Middle frontal gyrus (tissue), 1 donor: ENCODE data around the gene COL15A1.
A peak's percentile ranks its signal among the peaks of the same experiment; 100 is the strongest.

Experiments
- DNase-seq: peaks from one replicate; pipeline ENCODE4 v3.0.0-alpha.2; 2015; ENCODE audit warnings: low spot score; ENCODE audit errors: extremely low spot score

Gene COL15A1

DNA sequence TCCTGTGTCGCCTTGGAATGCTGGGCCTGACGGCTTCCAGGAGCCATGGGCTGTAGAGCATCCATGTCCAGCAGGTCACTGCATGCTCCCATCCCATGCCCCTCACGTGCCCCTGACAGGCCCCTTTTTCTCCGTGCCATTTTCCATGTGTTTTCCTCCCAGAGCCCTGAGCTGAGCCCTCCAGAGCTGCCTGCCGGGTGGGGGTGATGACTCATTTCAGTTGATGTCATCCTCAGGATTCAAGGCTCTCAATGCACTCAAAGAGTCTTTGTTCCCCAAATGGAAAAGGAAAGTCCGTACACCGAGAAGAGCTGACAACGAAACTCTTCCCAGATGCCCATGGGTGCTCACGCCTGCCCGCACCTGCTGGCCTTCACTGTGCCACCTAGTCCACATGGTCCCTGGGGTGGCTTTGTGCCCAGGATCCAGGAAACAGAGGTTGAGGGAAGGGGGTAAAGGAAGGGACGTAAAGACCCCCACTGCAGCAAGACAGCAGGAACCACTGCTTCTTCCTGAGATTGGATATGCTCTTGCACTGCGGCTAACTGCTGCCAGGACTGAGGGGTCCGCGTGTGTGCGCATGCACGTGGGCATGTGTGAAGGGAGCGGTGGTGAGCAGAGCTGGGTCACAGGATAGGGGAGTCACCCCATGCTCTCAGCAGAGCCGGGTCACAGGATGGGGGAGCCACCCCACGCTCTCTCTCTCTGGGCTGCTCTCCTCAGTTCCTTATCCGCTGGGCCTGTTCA lies 27.6 kb downstream of the COL15A1 start:
- no peak for DNase-seq

DNA sequence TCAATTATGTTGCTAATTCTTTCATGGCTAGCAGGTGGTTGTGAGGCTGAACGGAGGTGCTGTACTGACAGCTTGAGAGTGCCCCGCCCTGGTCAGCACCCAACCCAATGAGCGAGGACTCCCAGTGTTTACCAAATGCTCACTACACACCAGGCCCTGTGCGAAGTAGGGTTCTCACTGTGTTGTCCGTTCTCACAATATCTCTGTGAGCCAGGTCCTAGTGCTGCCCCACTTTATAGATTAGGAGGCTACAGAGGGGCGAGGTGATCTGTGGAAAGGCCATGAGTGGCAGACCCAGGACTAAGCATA lies 28.2 kb downstream of the COL15A1 start:
- no peak for DNase-seq

DNA sequence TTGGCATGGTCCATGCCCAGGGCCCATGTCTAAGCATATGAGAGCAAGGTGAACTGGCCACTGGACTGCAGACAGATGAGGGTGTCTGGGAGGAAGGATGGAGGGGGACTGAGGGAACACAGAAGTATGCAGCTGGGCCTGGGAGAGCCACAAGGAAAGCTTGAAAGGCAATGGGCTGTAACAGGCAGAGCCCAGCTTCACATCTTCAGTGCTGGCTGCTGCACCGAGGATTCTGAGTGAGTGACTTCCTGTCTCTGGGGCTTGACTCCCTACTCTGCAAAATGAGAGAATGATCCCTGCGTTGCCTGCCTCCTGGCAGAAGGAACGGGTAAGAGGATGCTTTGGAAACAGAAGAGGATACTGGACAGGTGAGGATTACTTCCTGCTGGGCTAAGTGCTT lies 29.0 kb downstream of the COL15A1 start:
- DNase-seq: no peak

DNA sequence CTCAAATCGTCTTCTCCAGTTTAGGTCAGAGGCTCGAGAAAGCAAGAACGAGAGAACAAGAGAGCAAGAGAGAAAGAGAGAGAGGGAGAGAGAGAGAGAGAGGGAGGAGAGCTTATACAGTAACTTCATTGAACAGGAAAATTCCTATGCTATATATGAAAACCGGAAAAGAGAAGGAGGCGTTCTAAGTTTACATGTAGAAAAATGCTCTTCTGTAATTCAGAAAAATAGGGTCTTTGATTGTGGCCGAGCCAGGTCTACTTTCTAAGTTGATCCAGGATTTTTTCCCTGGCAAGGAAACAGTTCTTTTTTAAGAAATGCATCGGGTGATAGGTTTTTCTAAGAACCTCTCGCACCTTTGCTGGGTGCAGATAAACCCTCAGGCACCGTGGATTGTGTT lies 29.5 kb downstream of the COL15A1 start:
- no peak for DNase-seq

DNA sequence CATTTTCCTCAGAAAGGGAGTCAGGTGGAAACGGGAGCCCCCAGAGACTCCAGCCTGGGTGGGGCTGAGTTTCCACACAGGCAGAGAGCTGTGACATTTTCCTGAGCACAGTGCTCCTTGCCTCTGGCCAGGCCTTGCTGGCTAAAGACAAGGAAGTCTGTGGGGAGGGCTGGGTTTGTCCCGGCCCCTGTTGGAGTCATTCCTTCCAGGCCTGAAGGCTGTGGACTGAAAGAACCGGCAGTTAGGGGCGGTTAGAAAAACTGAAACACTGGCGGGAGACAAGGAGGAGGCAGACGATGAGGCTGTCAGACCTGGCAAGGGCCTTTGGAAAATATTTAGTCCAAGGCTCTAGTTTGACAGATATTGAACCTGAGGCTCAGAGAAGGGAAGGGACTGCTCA lies 29.9 kb downstream of the COL15A1 start:
- DNase-seq: no peak

DNA sequence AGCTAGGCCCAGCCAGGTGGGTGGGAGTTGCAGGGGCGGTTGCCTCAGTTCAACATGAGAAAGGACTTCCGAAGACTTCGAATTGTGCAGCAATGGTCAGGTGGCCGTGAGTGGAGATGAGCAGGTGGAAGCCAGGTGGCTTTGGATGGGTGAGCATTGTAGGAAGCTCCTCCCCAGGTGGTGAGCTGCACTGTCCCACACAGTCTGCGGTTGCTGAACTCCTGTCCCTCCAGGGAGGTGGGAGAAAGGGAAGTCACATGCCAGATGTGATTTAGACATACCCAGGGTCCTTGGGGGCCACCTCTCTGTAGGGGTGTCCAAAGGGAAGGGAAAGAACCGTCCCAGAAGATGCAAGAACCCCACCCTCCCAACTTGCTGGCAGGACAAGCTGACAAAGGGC lies 30.4 kb downstream of the COL15A1 start:
- no peak for DNase-seq

DNA sequence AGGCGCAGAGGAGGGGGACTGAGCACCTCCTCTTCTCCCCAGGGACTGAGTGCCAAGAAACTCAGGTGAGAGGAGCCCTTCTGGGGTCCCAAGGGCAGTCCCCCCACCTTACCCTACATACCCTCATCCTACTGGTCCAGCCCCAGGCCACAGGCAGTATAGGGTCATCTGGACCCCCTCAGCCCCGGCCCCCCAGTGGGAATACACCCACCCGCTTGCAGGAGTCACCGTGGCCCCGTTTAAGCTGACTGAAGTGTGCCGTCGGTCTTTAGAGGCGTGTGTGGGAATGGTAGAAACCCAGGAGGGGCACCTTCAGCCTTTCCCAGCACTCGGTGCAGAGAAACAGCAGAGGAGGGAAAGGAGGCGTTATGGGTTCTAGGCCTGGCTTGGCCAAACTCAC lies 30.8 kb downstream of the COL15A1 start:
- DNase-seq: no peak

DNA sequence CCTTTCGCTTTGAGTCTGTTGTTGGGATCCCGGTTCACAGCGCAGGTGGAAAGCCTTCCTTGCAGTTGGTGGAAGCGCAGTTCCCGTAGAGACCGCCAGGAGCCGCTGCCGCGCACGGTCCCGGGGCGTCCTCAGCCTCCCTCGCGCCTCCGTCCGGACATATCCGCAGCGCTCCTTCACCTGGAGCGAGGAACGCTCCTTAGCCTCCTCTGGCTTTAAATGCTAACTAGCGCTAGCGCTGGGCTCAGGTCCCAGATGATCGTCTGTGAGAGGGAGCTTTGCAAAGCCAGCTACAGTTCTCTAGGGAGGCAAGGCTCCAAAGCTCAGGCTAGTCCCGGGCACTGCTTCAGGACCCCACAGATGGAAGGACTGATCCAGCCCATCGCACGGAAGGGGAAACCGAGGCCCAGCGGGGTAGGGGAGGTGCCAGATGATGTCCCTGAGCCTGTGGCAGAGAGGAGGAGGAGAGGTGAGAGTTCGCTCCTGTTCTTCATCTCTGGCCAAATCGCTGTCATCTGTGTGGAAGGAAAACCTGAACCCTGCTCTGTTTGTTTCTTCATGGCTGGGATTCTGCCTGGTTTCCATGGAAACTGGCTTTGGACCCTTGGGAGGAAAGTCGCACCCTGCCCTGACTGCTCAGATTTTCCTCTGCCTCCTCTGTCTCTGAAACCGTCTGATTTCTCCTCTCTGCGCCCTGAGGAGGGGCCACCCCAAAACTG lies 31.4 kb downstream of the COL15A1 start:
- DNase-seq: peak; percentile 43

DNA sequence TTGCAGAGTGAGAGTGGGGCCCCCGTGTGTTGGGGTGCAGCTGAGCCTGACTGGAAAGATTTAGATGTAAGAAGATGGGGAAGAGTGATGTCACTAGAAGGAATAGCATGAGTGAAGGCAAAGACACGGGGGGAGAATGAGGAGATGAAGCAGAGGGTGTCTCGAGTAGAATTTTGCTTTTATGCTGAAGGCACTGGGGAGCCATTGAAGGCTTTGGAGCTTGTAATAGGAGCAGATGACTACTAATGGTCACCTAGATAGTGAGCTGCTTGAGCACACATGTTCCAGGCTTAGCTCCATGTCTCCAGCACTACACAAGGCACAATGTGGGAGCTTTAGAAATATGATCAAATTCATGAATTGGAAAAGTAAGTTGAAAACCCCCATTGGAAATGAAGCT lies 32.1 kb downstream of the COL15A1 start:
- no peak for DNase-seq

DNA sequence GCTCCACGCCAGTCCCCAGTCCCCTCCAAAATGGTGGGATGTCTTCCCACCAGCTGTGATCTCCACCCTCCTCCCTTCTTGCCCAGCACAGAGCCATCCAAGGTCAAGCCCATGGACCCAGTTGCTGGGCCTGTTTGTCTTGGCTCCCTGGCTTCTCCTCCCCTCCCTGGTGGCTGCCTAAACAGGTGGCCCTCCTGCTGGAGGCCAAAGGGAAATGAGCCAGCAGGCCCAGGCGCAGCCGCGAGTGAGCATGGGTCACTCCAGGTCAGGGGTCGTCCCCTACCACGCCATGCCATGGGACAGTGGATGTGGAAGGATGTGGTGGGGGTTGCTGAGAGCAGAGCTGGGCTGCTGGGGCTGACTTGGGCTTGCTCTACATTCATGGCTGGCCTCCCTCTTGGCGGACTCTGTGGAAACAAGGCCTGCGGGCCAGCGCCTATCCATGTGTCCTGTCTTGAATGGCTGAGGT lies 33.6 kb downstream of the COL15A1 start:
- no peak for DNase-seq

DNA sequence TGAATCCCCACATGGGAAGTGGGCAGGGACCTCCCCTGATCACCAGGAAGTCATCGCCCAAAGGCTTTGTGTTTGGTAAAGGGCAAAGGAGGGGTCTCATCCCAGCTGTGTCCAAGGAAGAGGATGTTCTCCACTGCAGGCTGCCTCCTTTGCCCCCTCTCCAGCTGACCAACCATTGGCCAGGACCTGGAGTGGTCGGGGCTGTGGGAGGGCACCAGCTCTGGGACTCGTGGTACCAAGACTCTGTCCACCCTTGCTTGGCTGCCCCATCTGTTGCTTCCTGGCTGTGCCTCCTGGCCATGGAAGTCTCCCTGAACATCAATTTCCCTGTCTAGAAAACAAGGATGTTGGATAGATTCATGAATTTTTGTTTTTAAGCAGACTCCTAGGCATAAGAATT lies 34.1 kb downstream of the COL15A1 start:
- DNase-seq: no peak

DNA sequence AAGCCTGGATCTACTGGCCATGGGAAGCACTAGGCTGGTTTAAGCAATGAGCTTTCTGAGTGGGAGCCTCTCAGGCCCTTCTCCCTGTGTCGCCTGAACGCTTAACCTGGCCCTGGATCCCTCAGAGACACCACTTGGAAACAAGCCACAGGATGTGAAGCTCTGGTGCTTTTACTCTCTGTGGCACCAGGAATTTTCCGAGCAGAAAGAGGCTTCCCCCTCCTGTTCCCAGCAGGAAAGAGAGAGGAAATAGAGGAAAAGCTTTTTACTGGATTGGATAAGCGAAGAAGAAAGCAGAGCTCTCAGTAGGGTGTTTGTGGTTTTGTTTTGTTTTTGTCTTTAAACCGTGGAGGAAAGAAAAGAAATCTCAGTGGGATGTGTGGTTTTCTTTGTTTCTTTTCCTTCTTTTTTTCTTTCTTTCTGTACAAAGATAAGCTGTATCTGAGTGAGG lies 34.5 kb downstream of the COL15A1 start:
- DNase-seq: no peak

DNA sequence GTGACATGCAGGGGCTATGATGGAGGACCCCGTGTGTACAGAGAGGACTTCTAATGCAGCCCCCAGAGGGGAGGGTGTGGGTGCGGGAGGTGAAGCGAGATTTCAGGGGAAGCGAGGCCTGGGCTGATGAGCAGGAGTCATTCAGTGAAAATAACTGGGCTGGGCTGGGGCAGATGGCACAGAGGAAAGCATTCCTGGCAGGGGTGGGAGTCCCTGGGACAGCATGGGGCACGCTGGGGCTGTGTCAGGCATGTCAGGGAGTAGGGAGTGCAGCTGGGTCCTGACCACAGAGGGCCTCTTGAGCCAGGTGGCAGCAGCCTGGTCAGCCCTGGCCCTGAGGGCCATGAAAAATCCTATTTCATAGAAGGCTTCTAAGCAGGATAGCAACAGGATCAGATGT lies 36.6 kb downstream of the COL15A1 start:
- no peak for DNase-seq

DNA sequence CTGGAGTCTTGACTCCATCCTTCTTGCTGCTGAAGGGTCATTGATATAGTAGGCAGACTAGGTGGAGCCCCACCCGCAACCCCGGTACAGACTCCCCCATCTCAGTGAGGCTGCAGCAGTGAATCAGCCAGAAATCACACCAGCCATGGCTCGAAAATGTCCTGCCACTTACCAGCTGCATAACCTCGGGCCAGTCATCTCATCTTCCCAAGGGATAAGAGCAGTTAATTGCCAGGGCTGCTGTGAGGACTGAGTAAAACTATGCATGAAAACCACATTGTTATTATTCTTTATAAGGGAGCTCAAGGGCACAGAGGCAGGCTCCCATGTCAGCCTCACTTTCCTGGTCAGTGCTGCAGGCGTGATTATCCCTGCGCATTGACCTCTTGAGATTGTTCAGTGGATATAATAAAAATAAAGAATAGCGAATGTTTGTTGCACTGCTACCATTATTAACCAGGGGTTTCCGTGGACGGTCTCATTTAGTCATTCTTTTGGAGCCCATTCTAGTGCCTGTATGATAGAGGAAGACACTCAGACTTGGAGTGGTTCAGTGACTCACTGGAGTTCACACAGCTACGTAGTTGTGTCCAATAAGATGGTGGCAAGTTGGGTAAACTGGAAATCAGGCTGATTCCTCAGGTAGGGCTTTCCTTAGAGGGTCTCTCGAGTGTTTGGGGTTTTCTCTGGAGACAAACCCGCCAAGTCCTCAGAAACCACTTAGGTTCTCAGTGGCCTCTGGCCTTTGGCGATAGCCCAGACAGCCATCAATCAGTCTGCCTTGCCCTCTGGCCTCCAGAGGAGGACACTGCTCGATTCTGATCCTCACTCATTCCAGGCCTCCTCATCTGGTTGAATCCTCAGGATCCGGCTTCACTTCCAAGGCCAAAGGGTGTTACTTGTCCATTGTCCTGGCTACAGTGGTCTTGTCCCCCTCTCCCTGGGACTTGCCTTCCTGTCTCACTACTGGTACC lies 39.9 kb downstream of the COL15A1 start:
- DNase-seq: no peak

DNA sequence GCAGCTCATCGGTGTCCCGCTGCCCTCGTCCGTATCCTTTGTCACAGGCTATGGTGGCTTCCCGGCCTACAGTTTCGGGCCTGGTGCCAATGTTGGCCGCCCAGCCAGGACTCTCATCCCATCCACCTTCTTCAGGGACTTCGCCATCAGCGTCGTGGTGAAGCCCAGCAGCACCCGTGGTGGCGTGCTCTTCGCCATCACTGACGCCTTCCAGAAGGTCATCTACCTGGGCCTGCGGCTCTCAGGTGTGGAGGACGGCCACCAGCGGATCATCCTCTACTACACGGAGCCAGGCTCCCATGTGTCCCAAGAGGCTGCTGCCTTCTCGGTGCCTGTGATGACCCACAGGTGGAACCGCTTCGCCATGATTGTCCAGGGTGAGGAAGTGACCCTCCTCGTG lies 41.9 kb downstream of the COL15A1 start:
- DNase-seq: no peak

DNA sequence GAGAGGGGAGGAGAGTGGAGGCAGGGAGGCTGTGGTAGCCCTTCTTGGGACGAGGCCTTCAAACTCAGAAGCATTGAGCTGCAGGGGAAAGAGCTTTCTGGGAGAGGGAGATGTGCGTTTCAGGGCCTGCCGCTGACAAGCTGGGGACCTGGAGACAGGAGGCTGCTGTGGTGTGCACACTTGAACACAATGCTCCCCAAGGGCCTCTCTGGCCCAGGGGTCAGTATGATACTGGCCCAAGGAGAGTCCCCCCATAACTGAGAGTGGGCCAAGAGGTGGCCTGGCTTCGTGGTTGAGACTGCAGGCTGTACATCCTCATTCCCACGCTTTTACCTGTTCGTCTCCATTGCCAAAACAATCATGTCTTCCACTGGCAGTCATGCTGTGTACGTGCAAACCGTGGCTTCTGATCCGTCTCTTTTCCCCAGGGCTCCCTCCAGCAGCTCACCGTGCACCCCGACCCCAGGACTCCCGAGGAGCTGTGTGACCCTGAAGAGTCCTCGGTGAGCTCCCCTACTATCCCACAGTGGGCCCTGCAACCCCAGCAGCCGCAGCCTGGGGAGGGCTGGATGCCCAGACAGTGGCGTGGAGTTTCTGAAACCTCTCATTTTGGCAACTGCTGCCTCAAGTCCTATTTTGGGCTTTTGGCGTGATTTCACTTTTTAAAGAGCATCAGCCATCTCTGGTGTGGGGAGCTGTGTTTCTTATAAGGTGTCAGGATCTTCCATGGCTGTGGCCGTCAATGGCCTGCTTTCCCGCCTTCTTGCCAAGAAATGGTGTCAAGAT lies 43.4 kb downstream of the COL15A1 start:
- DNase-seq: peak; percentile 32

DNA sequence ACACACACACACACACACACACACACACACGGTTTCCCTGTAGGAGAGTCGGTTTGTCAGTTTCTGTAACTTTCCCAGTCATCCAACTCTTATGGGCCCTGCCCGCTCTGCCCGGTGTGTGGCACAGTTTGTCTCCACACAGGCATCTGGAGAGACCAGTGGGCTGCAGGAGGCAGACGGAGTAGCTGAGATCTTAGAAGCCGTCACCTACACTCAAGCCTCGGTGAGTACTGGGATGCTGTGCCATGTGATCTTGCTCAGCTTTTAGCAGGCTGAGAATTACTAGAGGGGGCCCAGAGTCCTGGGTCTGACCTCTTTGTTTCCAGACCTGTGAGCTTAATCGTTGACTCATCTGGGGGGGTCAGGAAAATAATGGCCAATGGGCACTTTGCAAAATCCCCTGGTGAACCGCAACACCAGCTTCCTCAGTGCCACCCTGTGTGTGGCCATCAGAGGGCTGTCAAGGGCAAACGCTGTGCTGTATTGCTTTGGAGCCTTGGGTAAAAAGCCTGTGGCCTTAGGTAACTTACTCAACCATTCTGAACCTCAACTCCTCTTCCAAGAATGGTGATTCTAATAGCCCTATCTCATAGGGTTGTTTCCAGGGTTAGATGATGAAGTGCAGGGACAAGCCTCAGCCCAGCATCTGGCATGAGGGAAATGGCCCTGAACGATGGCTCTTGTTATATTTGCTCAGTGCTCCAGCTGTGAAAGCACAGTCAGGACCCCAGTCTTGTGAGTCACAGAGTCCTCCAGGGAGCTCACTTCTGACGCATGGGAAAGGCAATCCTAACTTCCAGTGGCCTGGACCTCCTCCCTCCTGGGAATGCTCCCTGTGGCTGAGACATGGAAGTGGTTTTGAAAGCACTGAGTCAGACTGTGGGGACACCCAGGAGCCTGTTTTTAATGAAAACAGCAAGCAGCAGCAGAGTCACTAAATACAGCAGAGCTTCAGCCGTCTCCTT lies 45.6 kb downstream of the COL15A1 start:
- DNase-seq: no peak

DNA sequence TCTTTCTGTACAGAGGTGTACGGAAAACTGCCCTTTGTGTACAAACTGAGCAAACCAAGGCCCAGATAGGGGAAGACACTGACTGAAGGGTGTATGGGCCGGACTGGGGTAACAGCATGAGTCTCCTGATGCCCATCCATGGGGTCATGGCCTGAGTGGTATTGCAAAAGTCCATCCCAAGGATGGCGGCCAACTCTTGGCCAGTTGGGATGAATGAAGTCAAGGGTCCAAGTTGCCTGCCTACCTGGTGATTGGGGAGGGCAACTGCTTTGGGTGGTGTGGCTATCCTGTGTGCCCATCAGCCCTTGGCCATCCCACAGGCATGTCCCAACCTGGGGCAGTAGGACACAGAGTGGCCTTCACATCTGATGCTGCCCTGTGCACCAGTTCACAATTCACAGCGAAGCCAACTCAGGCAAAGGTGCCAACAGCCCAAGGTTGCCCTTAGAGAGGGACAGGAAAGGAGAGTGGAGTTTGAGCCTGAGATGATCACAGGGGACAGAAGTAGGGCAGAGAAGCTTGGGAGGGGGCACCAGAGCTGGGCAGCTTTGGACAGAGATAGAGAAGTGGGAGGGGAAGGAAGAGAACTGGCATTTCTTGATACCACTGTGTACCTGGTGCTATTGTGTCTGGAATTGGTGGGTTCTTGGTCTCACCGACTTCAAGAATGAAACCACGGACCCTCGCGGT lies 46.6 kb downstream of the COL15A1 start:
- no peak for DNase-seq
